Activated T-cell treated with anti-CD3 and anti-CD28 coated beads, Interleukin-2, amount 50 U/mL, for 24 hours (primary cell): Measurements from ENCODE around the gene ZG16B.
A peak's percentile ranks its signal among the peaks of the same experiment; 100 is the strongest.

Source experiments
- DNase-seq: peaks from one replicate; pipeline ENCODE4 v3.0.0-alpha.2; 2020
- H3K27ac Mint-ChIP-seq: 2 replicates; pipeline ENCODE4 v1.8.0; 2020; ENCODE audit warnings: mild to moderate bottlenecking, mixed read lengths
- H3K27me3 Mint-ChIP-seq: 2 replicates; pipeline ENCODE4 v1.8.0; 2020; ENCODE audit warnings: mixed read lengths
- H3K36me3 Mint-ChIP-seq: 2 replicates; pipeline ENCODE4 v1.8.0; 2020; ENCODE audit warnings: low read depth, mixed read lengths
- H3K4me1 Mint-ChIP-seq: 2 replicates; pipeline ENCODE4 v1.8.0; 2020; ENCODE audit warnings: low read depth, mixed read lengths
- H3K4me3 Mint-ChIP-seq: 2 replicates; pipeline ENCODE4 v1.8.0; 2020; ENCODE audit warnings: mild to moderate bottlenecking, moderate library complexity, mixed read lengths
- H3K9me3 Mint-ChIP-seq: 2 replicates; pipeline ENCODE4 v1.8.0; 2020; ENCODE audit warnings: mixed read lengths

The ZG16B gene

GRCh38 chr16:2825906-2826305 lies 4.2 kb upstream of the ZG16B start:
- no peaks in the 10 kb centered on the region for H3K9me3 Mint-ChIP-seq
- H3K4me1 Mint-ChIP-seq: no peaks in the 10 kb centered on the region
- H3K36me3 Mint-ChIP-seq: no peaks in the 10 kb centered on the region
- no peak overlapping the region for H3K27ac Mint-ChIP-seq
- H3K27me3 Mint-ChIP-seq: no peaks in the 10 kb centered on the region
- DNase-seq: no peak
- H3K4me3 Mint-ChIP-seq: no peak overlapping the region

- Mint-ChIP-seq H3K4me1 (no peaks in the 10 kb centered on the region), H3K9me3 (no peaks in the 10 kb centered on the region), H3K4me3 (no peak overlapping the region)
Measured at GRCh38 chr16:2826591-2827373, 3.3 kb upstream of the ZG16B start.

GRCh38 chr16:2827374-2827791 lies 2.7 kb upstream of the ZG16B start:
- no peaks in the 10 kb centered on the region for H3K36me3 Mint-ChIP-seq
- H3K27me3 Mint-ChIP-seq: no peaks in the 10 kb centered on the region
- no peaks in the 10 kb centered on the region for H3K4me1 Mint-ChIP-seq
- DNase-seq: no peak
- no peak overlapping the region for H3K4me3 Mint-ChIP-seq
- H3K27ac Mint-ChIP-seq: no peak overlapping the region
- H3K9me3 Mint-ChIP-seq: no peaks in the 10 kb centered on the region

More at GRCh38 chr16:2826591-2827373, 3.3 kb upstream of the ZG16B start:
- DNase-seq: no peak
- H3K36me3 Mint-ChIP-seq: no peaks in the 10 kb centered on the region
- no peaks in the 10 kb centered on the region for H3K27me3 Mint-ChIP-seq
- no peak overlapping the region for H3K27ac Mint-ChIP-seq

GRCh38 chr16:2827831-2828520 lies 2.1 kb upstream of the ZG16B start:
- Mint-ChIP-seq H3K4me1 (no peaks in the 10 kb centered on the region), H3K4me3 (no peak overlapping the region), H3K27ac (no peak overlapping the region), H3K36me3 (no peaks in the 10 kb centered on the region), H3K9me3 (no peaks in the 10 kb centered on the region), H3K27me3 (no peaks in the 10 kb centered on the region)
- no peak for DNase-seq

GRCh38 chr16:2828521-2828840 lies 1.6 kb upstream of the ZG16B start:
- no peak for DNase-seq
- no peak overlapping the region for H3K27ac Mint-ChIP-seq

GRCh38 chr16:2828876-2829430 lies 1.1 kb upstream of the ZG16B start:
- no peaks in the 10 kb centered on the region for H3K9me3 Mint-ChIP-seq
- H3K4me3 Mint-ChIP-seq: no peak overlapping the region
- no peaks in the 10 kb centered on the region for H3K27me3 Mint-ChIP-seq
- DNase-seq: no peak
- no peaks in the 10 kb centered on the region for H3K4me1 Mint-ChIP-seq
- H3K36me3 Mint-ChIP-seq: no peaks in the 10 kb centered on the region
- H3K27ac Mint-ChIP-seq: no peak overlapping the region

More at GRCh38 chr16:2828521-2828840, 1.6 kb upstream of the ZG16B start:
- Mint-ChIP-seq H3K36me3 (no peaks in the 10 kb centered on the region), H3K27me3 (no peaks in the 10 kb centered on the region), H3K4me1 (no peaks in the 10 kb centered on the region), H3K9me3 (no peaks in the 10 kb centered on the region), H3K4me3 (no peak overlapping the region)

- DNase-seq: no peak
- no peak overlapping the region for H3K27ac Mint-ChIP-seq
- H3K36me3 Mint-ChIP-seq: no peaks in the 10 kb centered on the region
- peak overlapping the region; percentile 20 for H3K4me3 Mint-ChIP-seq
- H3K9me3 Mint-ChIP-seq: no peaks in the 10 kb centered on the region
- no peaks in the 10 kb centered on the region for H3K4me1 Mint-ChIP-seq
- no peaks in the 10 kb centered on the region for H3K27me3 Mint-ChIP-seq
Measured at GRCh38 chr16:2830355-2830695, 222 bp downstream of the ZG16B start.

- Mint-ChIP-seq H3K4me3 (no peak overlapping the region), H3K4me1 (no peaks in the 10 kb centered on the region), H3K9me3 (no peaks in the 10 kb centered on the region), H3K27ac (no peak overlapping the region), H3K27me3 (no peaks in the 10 kb centered on the region), H3K36me3 (no peaks in the 10 kb centered on the region)
- DNase-seq: no peak
Measured at GRCh38 chr16:2831203-2831602, 1.1 kb downstream of the ZG16B start.

GRCh38 chr16:2833776-2834175 lies 3.7 kb downstream of the ZG16B start:
- Mint-ChIP-seq H3K4me1 (peaks cover 4% of the 10 kb centered on the region), H3K27me3 (no peaks in the 10 kb centered on the region), H3K36me3 (no peaks in the 10 kb centered on the region), H3K27ac (no peak overlapping the region), H3K4me3 (no peak overlapping the region), H3K9me3 (no peaks in the 10 kb centered on the region)
- DNase-seq: no peak

- no peak for DNase-seq
- Mint-ChIP-seq H3K4me3 (no peak overlapping the region), H3K4me1 (peaks cover 16% of the 10 kb centered on the region), H3K36me3 (no peaks in the 10 kb centered on the region), H3K27ac (no peak overlapping the region), H3K9me3 (no peaks in the 10 kb centered on the region), H3K27me3 (no peaks in the 10 kb centered on the region)
Measured at GRCh38 chr16:2834968-2835367, 4.9 kb downstream of the ZG16B start.

- peaks cover 23% of the 10 kb centered on the region for H3K4me1 Mint-ChIP-seq
Measured at GRCh38 chr16:2835638-2836493, 5.8 kb downstream of the ZG16B start.

GRCh38 chr16:2836646-2837508 lies 6.8 kb downstream of the ZG16B start:
- no peaks in the 10 kb centered on the region for H3K9me3 Mint-ChIP-seq

More at GRCh38 chr16:2835638-2836493, 5.8 kb downstream of the ZG16B start:
- Mint-ChIP-seq H3K36me3 (no peaks in the 10 kb centered on the region), H3K27ac (no peak overlapping the region), H3K27me3 (no peaks in the 10 kb centered on the region), H3K4me3 (no peak overlapping the region), H3K9me3 (no peaks in the 10 kb centered on the region)
- DNase-seq: no peak

GRCh38 chr16:2838928-2839327 lies 8.8 kb downstream of the ZG16B start:
- H3K27ac Mint-ChIP-seq: no peak overlapping the region
- no peaks in the 10 kb centered on the region for H3K36me3 Mint-ChIP-seq
- DNase-seq: peak; percentile 74

More at GRCh38 chr16:2836646-2837508, 6.8 kb downstream of the ZG16B start:
- Mint-ChIP-seq H3K27me3 (no peaks in the 10 kb centered on the region), H3K4me1 (peaks cover 32% of the 10 kb centered on the region), H3K36me3 (no peaks in the 10 kb centered on the region), H3K4me3 (no peak overlapping the region), H3K27ac (no peak overlapping the region)
- no peak for DNase-seq

More at GRCh38 chr16:2838928-2839327, 8.8 kb downstream of the ZG16B start:
- no peaks in the 10 kb centered on the region for H3K27me3 Mint-ChIP-seq
- no peak overlapping the region for H3K4me3 Mint-ChIP-seq
- peaks cover 42% of the 10 kb centered on the region for H3K4me1 Mint-ChIP-seq
- peaks cover 3% of the 10 kb centered on the region for H3K9me3 Mint-ChIP-seq
